T-helper 2 cell treated with Interferon-gamma antibody and Interleukin-4, amounts not matched to agents 5 μg/mL and 100 μg/mL, for 36 hours (primary cell): ENCODE measurements around the gene TNS2.
"Not testable (repeated sequence)": the region's sequence is repeated elsewhere in the genome, so short reads cannot be mapped to it uniquely, and the experiment has no call there.

ENCODE experiments used
- DNase-seq: peaks from one replicate; pipeline ENCODE4 v3.0.0; 2021; ENCODE audit warnings: low spot score
- H3K27ac Mint-ChIP-seq: one replicate; pipeline ENCODE4 v1.8.0; 2021; ENCODE audit warnings: mild to moderate bottlenecking, mixed read lengths
- H3K27me3 Mint-ChIP-seq: one replicate; pipeline ENCODE4 v1.8.0; 2021; ENCODE audit warnings: low read depth, mixed read lengths
- H3K36me3 Mint-ChIP-seq: one replicate; pipeline ENCODE4 v1.8.0; 2021; ENCODE audit warnings: low read depth, mixed read lengths
- H3K4me1 Mint-ChIP-seq: one replicate; pipeline ENCODE4 v1.8.0; 2021; ENCODE audit warnings: low read depth, mixed read lengths
- H3K4me3 Mint-ChIP-seq: one replicate; pipeline ENCODE4 v1.8.0; 2022; ENCODE audit warnings: mild to moderate bottlenecking, moderate library complexity, mixed read lengths
- H3K9me3 Mint-ChIP-seq: one replicate; pipeline ENCODE4 v1.8.0; 2021; ENCODE audit warnings: mixed read lengths

Gene TNS2

GRCh38 chr12:53049571-53050318 lies at the start of gene TNS2:
TSS of gene TNS2 (plus strand) at chr12:53050065. CDS start at chr12:53050186, 121 bp downstream.
- Mint-ChIP-seq H3K4me3 (no peak within 1 kb of the TSS), H3K4me1 (peaks cover 24% of the 10 kb centered on the region), H3K27ac (no peak within 1 kb of the TSS), H3K36me3 (no peaks in the 10 kb centered on the region), H3K27me3 (peaks cover 3% of the 10 kb centered on the region), H3K9me3 (no peaks in the 10 kb centered on the region)
- DNase-seq: no peak

GRCh38 chr12:53004178-53004577 lies 45.7 kb upstream of the TNS2 start:
- H3K36me3 Mint-ChIP-seq: peaks cover 18% of the 10 kb centered on the region
- no peak for DNase-seq
- H3K9me3 Mint-ChIP-seq: no peaks in the 10 kb centered on the region
- peak overlapping the region; percentile 13 for H3K4me3 Mint-ChIP-seq
- no peak overlapping the region for H3K27ac Mint-ChIP-seq
- peaks cover 9% of the 10 kb centered on the region for H3K27me3 Mint-ChIP-seq
- peaks cover 18% of the 10 kb centered on the region for H3K4me1 Mint-ChIP-seq

- Mint-ChIP-seq H3K27me3 (peaks cover 7% of the 10 kb centered on the region), H3K4me1 (peaks cover 19% of the 10 kb centered on the region), H3K27ac (no peak overlapping the region), H3K4me3 (peak overlapping the region; percentile 13), H3K36me3 (peaks cover 20% of the 10 kb centered on the region), H3K9me3 (no peaks in the 10 kb centered on the region)
- no peak for DNase-seq
These were observed 45.3 kb upstream of the TNS2 start for GRCh38 chr12:53004582-53004981.

GRCh38 chr12:53005215-53005985 lies 44.5 kb upstream of the TNS2 start:
- DNase-seq: peak; percentile 5
- Mint-ChIP-seq H3K4me1 (peaks cover 26% of the 10 kb centered on the region), H3K36me3 (peaks cover 28% of the 10 kb centered on the region), H3K27ac (peak overlapping the region; percentile 96), H3K4me3 (peak overlapping the region; percentile 96), H3K27me3 (peaks cover 4% of the 10 kb centered on the region), H3K9me3 (no peaks in the 10 kb centered on the region)

- H3K4me3 Mint-ChIP-seq: peak within 1 kb of the TSS; percentile 96
- peak within 1 kb of the TSS; percentile 96 for H3K27ac Mint-ChIP-seq
- peaks cover 29% of the 10 kb centered on the region for H3K4me1 Mint-ChIP-seq
- H3K27me3 Mint-ChIP-seq: peaks cover 1% of the 10 kb centered on the region
- DNase-seq: peak; percentile 100
- H3K36me3 Mint-ChIP-seq: peaks cover 31% of the 10 kb centered on the region
- H3K9me3 Mint-ChIP-seq: no peaks in the 10 kb centered on the region
These were observed 43.7 kb upstream of the TNS2 start, which contains the start of gene EIF4B for GRCh38 chr12:53005986-53006809. TSS of gene EIF4B (plus strand) at chr12:53006456. CDS start at chr12:53006484, 28 bp downstream.

GRCh38 chr12:53006810-53007309 lies 43.0 kb upstream of the TNS2 start:
- H3K4me1 Mint-ChIP-seq: peaks cover 34% of the 10 kb centered on the region
- DNase-seq: peak; percentile 75
- no peaks in the 10 kb centered on the region for H3K27me3 Mint-ChIP-seq
- no peaks in the 10 kb centered on the region for H3K9me3 Mint-ChIP-seq
- peak overlapping the region; percentile 96 for H3K4me3 Mint-ChIP-seq
- H3K27ac Mint-ChIP-seq: peak overlapping the region; percentile 96
- H3K36me3 Mint-ChIP-seq: peaks cover 35% of the 10 kb centered on the region

GRCh38 chr12:53007343-53007742 lies 42.5 kb upstream of the TNS2 start:
- H3K9me3 Mint-ChIP-seq: no peaks in the 10 kb centered on the region
- H3K36me3 Mint-ChIP-seq: peaks cover 37% of the 10 kb centered on the region
- H3K4me1 Mint-ChIP-seq: peaks cover 34% of the 10 kb centered on the region
- peak overlapping the region; percentile 96 for H3K27ac Mint-ChIP-seq
- peak overlapping the region; percentile 96 for H3K4me3 Mint-ChIP-seq
- H3K27me3 Mint-ChIP-seq: no peaks in the 10 kb centered on the region
- DNase-seq: no peak

GRCh38 chr12:53008760-53009159 lies 41.1 kb upstream of the TNS2 start:
- H3K36me3 Mint-ChIP-seq: peaks cover 42% of the 10 kb centered on the region
- H3K9me3 Mint-ChIP-seq, H3K27ac Mint-ChIP-seq, H3K27me3 Mint-ChIP-seq, DNase-seq: not testable (repeated sequence)
- peak overlapping the region; percentile 96 for H3K4me3 Mint-ChIP-seq
- H3K4me1 Mint-ChIP-seq: peaks cover 37% of the 10 kb centered on the region

- H3K4me1 Mint-ChIP-seq: peaks cover 36% of the 10 kb centered on the region
- H3K4me3 Mint-ChIP-seq: no peak overlapping the region
- no peak overlapping the region for H3K27ac Mint-ChIP-seq
- H3K9me3 Mint-ChIP-seq: no peaks in the 10 kb centered on the region
- H3K36me3 Mint-ChIP-seq: peaks cover 46% of the 10 kb centered on the region
- DNase-seq: no peak
- no peaks in the 10 kb centered on the region for H3K27me3 Mint-ChIP-seq
These were observed 38.9 kb upstream of the TNS2 start for GRCh38 chr12:53010955-53011354.

GRCh38 chr12:53011889-53012288 lies 38.0 kb upstream of the TNS2 start:
- H3K9me3 Mint-ChIP-seq: no peaks in the 10 kb centered on the region
- no peak for DNase-seq
- peaks cover 35% of the 10 kb centered on the region for H3K4me1 Mint-ChIP-seq
- H3K36me3 Mint-ChIP-seq: peaks cover 44% of the 10 kb centered on the region
- no peak overlapping the region for H3K4me3 Mint-ChIP-seq
- H3K27me3 Mint-ChIP-seq: no peaks in the 10 kb centered on the region
- no peak overlapping the region for H3K27ac Mint-ChIP-seq

GRCh38 chr12:53012928-53013327 lies 36.9 kb upstream of the TNS2 start:
- H3K4me1 Mint-ChIP-seq: peaks cover 29% of the 10 kb centered on the region
- no peak overlapping the region for H3K27ac Mint-ChIP-seq

GRCh38 chr12:53014709-53015108 lies 35.2 kb upstream of the TNS2 start:
- no peak for DNase-seq
- H3K36me3 Mint-ChIP-seq: peaks cover 48% of the 10 kb centered on the region
- H3K4me1 Mint-ChIP-seq: peaks cover 20% of the 10 kb centered on the region
- H3K9me3 Mint-ChIP-seq: no peaks in the 10 kb centered on the region
- H3K27me3 Mint-ChIP-seq: no peaks in the 10 kb centered on the region
- no peak overlapping the region for H3K27ac Mint-ChIP-seq
- no peak overlapping the region for H3K4me3 Mint-ChIP-seq

More at GRCh38 chr12:53012928-53013327, 36.9 kb upstream of the TNS2 start:
- Mint-ChIP-seq H3K4me3 (no peak overlapping the region), H3K36me3 (peaks cover 46% of the 10 kb centered on the region), H3K9me3 (no peaks in the 10 kb centered on the region), H3K27me3 (no peaks in the 10 kb centered on the region)
- no peak for DNase-seq

GRCh38 chr12:53025250-53025649 lies 24.6 kb upstream of the TNS2 start:
- Mint-ChIP-seq H3K36me3 (peaks cover 58% of the 10 kb centered on the region), H3K27me3 (no peaks in the 10 kb centered on the region), H3K4me1 (no peaks in the 10 kb centered on the region), H3K9me3 (no peaks in the 10 kb centered on the region), H3K4me3 (no peak overlapping the region), H3K27ac (no peak overlapping the region)
- no peak for DNase-seq
